ENCODE measurements around the gene ESYT1.

The ESYT1 gene

GRCh38 chr12:56086096-56086495, 42.0 kb upstream of the ESYT1 start:
- H3K4me3 ChIP-seq (ENCODE audit: low read length), result no peak overlapping the region
- H3K27me3 ChIP-seq (ENCODE audit: control insufficient read depth, insufficient read depth, low read length), result peaks cover 2% of the 10 kb centered on the region
- peaks cover 45% of the 10 kb centered on the region for H3K4me1 ChIP-seq (ENCODE audit: control insufficient read depth, insufficient read depth, low read length)
- peaks cover 34% of the 10 kb centered on the region for H3K36me3 ChIP-seq (ENCODE audit: control insufficient read depth, insufficient read depth, low read length)
- no peaks in the 10 kb centered on the region for H3K9me3 ChIP-seq (ENCODE audit: control insufficient read depth, low read length)
- H3K9ac ChIP-seq (ENCODE audit: low read length), result no peak overlapping the region

- H3K9ac ChIP-seq (ENCODE audit: low read length), result no peak overlapping the region
- no peak overlapping the region for H3K4me3 ChIP-seq (ENCODE audit: low read length)
- H3K9me3 ChIP-seq (ENCODE audit: control insufficient read depth, low read length), result no peaks in the 10 kb centered on the region
- peaks cover 45% of the 10 kb centered on the region for H3K4me1 ChIP-seq (ENCODE audit: control insufficient read depth, insufficient read depth, low read length)
- H3K27me3 ChIP-seq (ENCODE audit: control insufficient read depth, insufficient read depth, low read length), result no peaks in the 10 kb centered on the region
- peaks cover 30% of the 10 kb centered on the region for H3K36me3 ChIP-seq (ENCODE audit: control insufficient read depth, insufficient read depth, low read length)
Observed at GRCh38 chr12:56086608-56087007, 41.5 kb upstream of the ESYT1 start.

GRCh38 chr12:56087220-56087619, 40.8 kb upstream of the ESYT1 start:
- H3K9me3 ChIP-seq (ENCODE audit: control insufficient read depth, low read length), result no peaks in the 10 kb centered on the region
- H3K27me3 ChIP-seq (ENCODE audit: control insufficient read depth, insufficient read depth, low read length), result no peaks in the 10 kb centered on the region
- H3K9ac ChIP-seq (ENCODE audit: low read length), result peak overlapping the region; percentile 62
- no peak overlapping the region for H3K4me3 ChIP-seq (ENCODE audit: low read length)
- peaks cover 30% of the 10 kb centered on the region for H3K36me3 ChIP-seq (ENCODE audit: control insufficient read depth, insufficient read depth, low read length)
- peaks cover 43% of the 10 kb centered on the region for H3K4me1 ChIP-seq (ENCODE audit: control insufficient read depth, insufficient read depth, low read length)

DNA sequence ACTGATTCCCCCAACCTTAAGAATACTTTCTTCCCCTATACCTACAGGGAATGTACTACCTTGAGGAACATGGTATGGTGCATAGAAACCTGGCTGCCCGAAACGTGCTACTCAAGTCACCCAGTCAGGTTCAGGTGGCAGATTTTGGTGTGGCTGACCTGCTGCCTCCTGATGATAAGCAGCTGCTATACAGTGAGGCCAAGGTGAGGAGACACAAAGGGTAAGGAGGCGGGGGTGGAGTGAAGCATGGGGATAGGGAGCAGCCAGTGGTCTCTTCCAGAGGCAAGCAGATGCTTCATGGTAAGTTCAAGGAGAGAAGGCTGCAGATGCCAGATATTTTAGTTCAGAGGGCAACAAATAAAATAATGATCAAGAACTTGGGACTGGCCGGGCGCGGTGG, 30.3 kb upstream of the ESYT1 start:
- peaks cover 6% of the 10 kb centered on the region for H3K36me3 ChIP-seq (ENCODE audit: control insufficient read depth, insufficient read depth, low read length)
- no peak overlapping the region for H3K4me3 ChIP-seq (ENCODE audit: low read length)
- no peaks in the 10 kb centered on the region for H3K9me3 ChIP-seq (ENCODE audit: control insufficient read depth, low read length)
- no peaks in the 10 kb centered on the region for H3K27me3 ChIP-seq (ENCODE audit: control insufficient read depth, insufficient read depth, low read length)
- H3K9ac ChIP-seq (ENCODE audit: low read length), result no peak overlapping the region
- H3K4me1 ChIP-seq (ENCODE audit: control insufficient read depth, insufficient read depth, low read length), result no peaks in the 10 kb centered on the region

- no peak overlapping the region for H3K9ac ChIP-seq (ENCODE audit: low read length)
- peaks cover 4% of the 10 kb centered on the region for H3K36me3 ChIP-seq (ENCODE audit: control insufficient read depth, insufficient read depth, low read length)
- H3K27me3 ChIP-seq (ENCODE audit: control insufficient read depth, insufficient read depth, low read length), result no peaks in the 10 kb centered on the region
- H3K4me3 ChIP-seq (ENCODE audit: low read length), result no peak overlapping the region
- no peaks in the 10 kb centered on the region for H3K9me3 ChIP-seq (ENCODE audit: control insufficient read depth, low read length)
- H3K4me1 ChIP-seq (ENCODE audit: control insufficient read depth, insufficient read depth, low read length), result peaks cover 2% of the 10 kb centered on the region
Observed at GRCh38 chr12:56098592-56098991, 29.5 kb upstream of the ESYT1 start.

DNA sequence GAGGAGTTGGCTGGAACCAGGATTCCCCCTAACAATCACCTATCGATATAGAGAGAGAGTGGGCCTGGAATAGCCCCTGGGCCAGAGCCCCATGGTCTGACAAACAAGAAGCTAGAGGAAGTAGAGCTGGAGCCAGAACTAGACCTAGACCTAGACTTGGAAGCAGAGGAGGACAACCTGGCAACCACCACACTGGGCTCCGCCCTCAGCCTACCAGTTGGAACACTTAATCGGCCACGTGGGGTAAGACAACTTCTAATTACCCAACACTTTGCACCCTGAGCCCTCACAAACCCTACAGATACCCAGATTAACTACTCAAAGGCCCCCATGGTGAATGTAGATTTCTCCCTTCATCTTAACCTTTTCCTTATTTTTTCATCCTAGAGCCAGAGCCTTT, 28.3 kb upstream of the ESYT1 start:
- no peak overlapping the region for H3K9ac ChIP-seq (ENCODE audit: low read length)
- no peak overlapping the region for H3K4me3 ChIP-seq (ENCODE audit: low read length)
- H3K27me3 ChIP-seq (ENCODE audit: control insufficient read depth, insufficient read depth, low read length), result no peaks in the 10 kb centered on the region
- H3K4me1 ChIP-seq (ENCODE audit: control insufficient read depth, insufficient read depth, low read length), result peaks cover 7% of the 10 kb centered on the region
- H3K36me3 ChIP-seq (ENCODE audit: control insufficient read depth, insufficient read depth, low read length), result peaks cover 4% of the 10 kb centered on the region
- H3K9me3 ChIP-seq (ENCODE audit: control insufficient read depth, low read length), result no peaks in the 10 kb centered on the region

DNA sequence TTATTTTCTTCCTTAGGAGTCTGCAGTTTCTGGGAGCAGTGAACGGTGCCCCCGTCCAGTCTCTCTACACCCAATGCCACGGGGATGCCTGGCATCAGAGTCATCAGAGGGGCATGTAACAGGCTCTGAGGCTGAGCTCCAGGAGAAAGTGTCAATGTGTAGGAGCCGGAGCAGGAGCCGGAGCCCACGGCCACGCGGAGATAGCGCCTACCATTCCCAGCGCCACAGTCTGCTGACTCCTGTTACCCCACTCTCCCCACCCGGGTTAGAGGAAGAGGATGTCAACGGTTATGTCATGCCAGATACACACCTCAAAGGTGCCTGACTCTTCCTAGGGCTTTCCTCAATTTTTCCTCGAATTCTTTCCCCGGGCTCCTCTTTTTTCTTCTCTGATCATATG, 27.0 kb upstream of the ESYT1 start:
- Histone ChIP-seq H3K4me1 (ENCODE audit: control insufficient read depth, insufficient read depth, low read length) (peaks cover 15% of the 10 kb centered on the region), H3K9ac (ENCODE audit: low read length) (no peak overlapping the region), H3K4me3 (ENCODE audit: low read length) (no peak overlapping the region), H3K36me3 (ENCODE audit: control insufficient read depth, insufficient read depth, low read length) (peaks cover 4% of the 10 kb centered on the region), H3K27me3 (ENCODE audit: control insufficient read depth, insufficient read depth, low read length) (no peaks in the 10 kb centered on the region), H3K9me3 (ENCODE audit: control insufficient read depth, low read length) (no peaks in the 10 kb centered on the region)

DNA sequence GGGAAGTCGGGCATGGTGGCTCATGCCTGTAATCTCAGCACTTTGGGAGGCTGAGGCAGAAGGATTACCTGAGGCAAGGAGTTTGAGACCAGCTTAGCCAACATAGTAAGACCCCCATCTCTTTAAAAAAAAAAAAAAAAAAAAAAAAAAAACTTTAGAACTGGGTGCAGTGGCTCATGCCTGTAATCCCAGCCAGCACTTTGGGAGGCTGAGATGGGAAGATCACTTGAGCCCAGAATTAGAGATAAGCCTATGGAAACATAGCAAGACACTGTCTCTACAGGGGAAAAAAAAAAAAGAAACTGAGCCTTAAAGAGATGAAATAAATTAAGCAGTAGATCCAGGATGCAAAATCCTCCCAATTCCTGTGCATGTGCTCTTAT, 25.4 kb upstream of the ESYT1 start:
- no peak overlapping the region for H3K9ac ChIP-seq (ENCODE audit: low read length)
- no peaks in the 10 kb centered on the region for H3K27me3 ChIP-seq (ENCODE audit: control insufficient read depth, insufficient read depth, low read length)
- peaks cover 19% of the 10 kb centered on the region for H3K4me1 ChIP-seq (ENCODE audit: control insufficient read depth, insufficient read depth, low read length)
- no peak overlapping the region for H3K4me3 ChIP-seq (ENCODE audit: low read length)
- H3K36me3 ChIP-seq (ENCODE audit: control insufficient read depth, insufficient read depth, low read length), result no peaks in the 10 kb centered on the region
- no peaks in the 10 kb centered on the region for H3K9me3 ChIP-seq (ENCODE audit: control insufficient read depth, low read length)

DNA sequence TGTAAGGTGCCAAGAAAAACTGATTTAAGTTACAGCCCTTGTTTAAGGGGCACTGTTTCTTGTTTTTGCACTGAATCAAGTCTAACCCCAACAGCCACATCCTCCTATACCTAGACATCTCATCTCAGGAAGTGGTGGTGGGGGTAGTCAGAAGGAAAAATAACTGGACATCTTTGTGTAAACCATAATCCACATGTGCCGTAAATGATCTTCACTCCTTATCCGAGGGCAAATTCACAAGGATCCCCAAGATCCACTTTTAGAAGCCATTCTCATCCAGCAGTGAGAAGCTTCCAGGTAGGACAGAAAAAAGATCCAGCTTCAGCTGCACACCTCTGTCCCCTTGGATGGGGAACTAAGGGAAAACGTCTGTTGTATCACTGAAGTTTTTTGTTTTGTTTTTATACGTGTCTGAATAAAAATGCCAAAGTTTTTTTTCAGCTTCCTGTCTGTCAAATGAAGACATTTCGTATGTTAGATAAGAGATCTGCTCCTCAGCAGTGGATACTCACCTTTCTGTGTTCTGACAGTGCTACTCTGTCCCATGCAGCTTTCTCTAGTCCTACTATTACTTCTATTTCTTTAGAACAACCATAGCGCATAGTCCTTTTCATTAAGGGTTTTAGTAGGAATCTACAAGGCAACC, 24.9 kb upstream of the ESYT1 start:
- Histone ChIP-seq H3K36me3 (ENCODE audit: control insufficient read depth, insufficient read depth, low read length) (no peaks in the 10 kb centered on the region), H3K9me3 (ENCODE audit: control insufficient read depth, low read length) (no peaks in the 10 kb centered on the region), H3K4me1 (ENCODE audit: control insufficient read depth, insufficient read depth, low read length) (peaks cover 19% of the 10 kb centered on the region), H3K4me3 (ENCODE audit: low read length) (no peak overlapping the region), H3K9ac (ENCODE audit: low read length) (peak overlapping the region; percentile 84), H3K27me3 (ENCODE audit: control insufficient read depth, insufficient read depth, low read length) (no peaks in the 10 kb centered on the region)

GRCh38 chr12:56103823-56104108, 24.3 kb upstream of the ESYT1 start:
- no peaks in the 10 kb centered on the region for H3K27me3 ChIP-seq (ENCODE audit: control insufficient read depth, insufficient read depth, low read length)
- no peaks in the 10 kb centered on the region for H3K9me3 ChIP-seq (ENCODE audit: control insufficient read depth, low read length)
- peak overlapping the region; percentile 84 for H3K9ac ChIP-seq (ENCODE audit: low read length)
- peaks cover 19% of the 10 kb centered on the region for H3K4me1 ChIP-seq (ENCODE audit: control insufficient read depth, insufficient read depth, low read length)
- no peaks in the 10 kb centered on the region for H3K36me3 ChIP-seq (ENCODE audit: control insufficient read depth, insufficient read depth, low read length)
- peak overlapping the region; percentile 2 for H3K4me3 ChIP-seq (ENCODE audit: low read length)

- peaks cover 19% of the 10 kb centered on the region for H3K4me1 ChIP-seq (ENCODE audit: control insufficient read depth, insufficient read depth, low read length)
- H3K9ac ChIP-seq (ENCODE audit: low read length), result peak within 1 kb of the TSS; percentile 84
- H3K36me3 ChIP-seq (ENCODE audit: control insufficient read depth, insufficient read depth, low read length), result no peaks in the 10 kb centered on the region
- peak within 1 kb of the TSS; percentile 65 for H3K4me3 ChIP-seq (ENCODE audit: low read length)
- no peaks in the 10 kb centered on the region for H3K9me3 ChIP-seq (ENCODE audit: control insufficient read depth, low read length)
- no peaks in the 10 kb centered on the region for H3K27me3 ChIP-seq (ENCODE audit: control insufficient read depth, insufficient read depth, low read length)
Observed at GRCh38 chr12:56104109-56104814, 23.8 kb upstream of the ESYT1 start, which contains the start of gene PA2G4. PA2G4 (plus strand) TSS chr12:56104559; CDS start chr12:56104738, 179 bp downstream.

- H3K36me3 ChIP-seq (ENCODE audit: control insufficient read depth, insufficient read depth, low read length), result no peaks in the 10 kb centered on the region
Observed at GRCh38 chr12:56104815-56105608, 23.1 kb upstream of the ESYT1 start.

More at GRCh38 chr12:56104815-56105608, 23.1 kb upstream of the ESYT1 start:
- no peaks in the 10 kb centered on the region for H3K9me3 ChIP-seq (ENCODE audit: control insufficient read depth, low read length)
- H3K4me1 ChIP-seq (ENCODE audit: control insufficient read depth, insufficient read depth, low read length), result peaks cover 19% of the 10 kb centered on the region
- peak overlapping the region; percentile 84 for H3K9ac ChIP-seq (ENCODE audit: low read length)
- no peaks in the 10 kb centered on the region for H3K27me3 ChIP-seq (ENCODE audit: control insufficient read depth, insufficient read depth, low read length)
- peak overlapping the region; percentile 65 for H3K4me3 ChIP-seq (ENCODE audit: low read length)

All from mucosa of stomach (tissue), 1 donor.